SK-MEL-5 (cell line): ENCODE measurements around the gene ANKRD13D. TPM values are rescaled to one million over a fixed set of nuclear protein-coding genes. Genes with fewer than 3 reads are reported as not detected.

ENCODE experiments used
- DNase-seq: peaks from one replicate; pipeline ENCODE4 v3.0.0-alpha.2; 2016; ENCODE audit warnings: low read depth, low spot score
- in situ Hi-C: cut with HindIII; loops from 2 replicates; pipeline ENCODE4 v1.10.0; 2016; ENCODE audit warnings: low sequenced_read_pairs, high pct_unique_total_duplicates, low pct_unique_long_range_greater_than_20kb
- total RNA-seq: library from RNA; depleted of rRNA; stranded (reverse); fragments of >200 nt; shearing (Covaris generic); gene quantifications from 2 replicates; pipeline ENCODE4 v1.2.3, GENCODE V29; 2014

The ANKRD13D gene
- total RNA-seq, 1 experiment from 2014 or later, result 16.9 TPM

- DNase-seq, result no peak
- in situ Hi-C loops, result no loop called here
Observed at GRCh38 chr11:67320691-67321090, 31.6 kb downstream of the ANKRD13D start.

DNA sequence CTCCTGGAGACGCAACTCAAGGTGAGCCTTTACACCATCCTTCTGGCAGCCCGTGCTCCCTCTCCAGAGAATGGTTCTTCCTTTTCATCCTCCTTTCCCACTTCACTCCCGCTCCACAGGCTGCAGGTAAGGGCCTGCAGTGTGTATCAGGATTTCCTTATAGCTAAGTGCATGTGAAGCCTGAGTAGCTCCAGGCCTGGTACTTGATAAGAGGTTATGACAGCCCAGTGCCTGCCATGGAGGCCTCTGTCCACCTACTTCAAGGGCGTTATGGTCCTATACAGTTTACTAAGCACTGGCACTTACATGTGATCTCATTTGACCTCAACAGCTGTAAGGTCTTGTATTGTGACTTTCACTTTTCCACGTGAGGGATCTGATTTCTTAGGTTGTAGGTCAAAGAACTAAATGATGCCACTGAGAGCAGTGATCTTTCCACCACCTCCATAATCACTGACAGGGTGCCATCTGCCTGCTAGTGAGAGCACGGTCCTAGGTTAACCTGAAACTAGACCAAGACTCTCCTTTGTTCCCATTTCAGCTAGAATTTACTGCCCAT lies 32.3 kb downstream of the ANKRD13D start:
- no peak for DNase-seq
- in situ Hi-C loops, result no loop called here

GRCh38 chr11:67322049-67322448 lies 32.9 kb downstream of the ANKRD13D start:
- in situ Hi-C loops, result no loop called here
- DNase-seq, result no peak

- in situ Hi-C loops, result no loop called here
- no peak for DNase-seq
Observed at GRCh38 chr11:67323526-67323925, 34.4 kb downstream of the ANKRD13D start.

GRCh38 chr11:67332081-67332691 lies 43.1 kb downstream of the ANKRD13D start:
- DNase-seq, result no peak
- in situ Hi-C loops, result no loop called here

- in situ Hi-C loops, result no loop called here
- DNase-seq, result no peak
Observed at GRCh38 chr11:67337257-67337656, 48.2 kb downstream of the ANKRD13D start.

GRCh38 chr11:67344264-67344663 lies 55.2 kb downstream of the ANKRD13D start:
- in situ Hi-C loops, result no loop called here
- no peak for DNase-seq

- in situ Hi-C loops, result no loop called here
- DNase-seq, result no peak
Observed at GRCh38 chr11:67345247-67345919, 56.3 kb downstream of the ANKRD13D start.

DNA sequence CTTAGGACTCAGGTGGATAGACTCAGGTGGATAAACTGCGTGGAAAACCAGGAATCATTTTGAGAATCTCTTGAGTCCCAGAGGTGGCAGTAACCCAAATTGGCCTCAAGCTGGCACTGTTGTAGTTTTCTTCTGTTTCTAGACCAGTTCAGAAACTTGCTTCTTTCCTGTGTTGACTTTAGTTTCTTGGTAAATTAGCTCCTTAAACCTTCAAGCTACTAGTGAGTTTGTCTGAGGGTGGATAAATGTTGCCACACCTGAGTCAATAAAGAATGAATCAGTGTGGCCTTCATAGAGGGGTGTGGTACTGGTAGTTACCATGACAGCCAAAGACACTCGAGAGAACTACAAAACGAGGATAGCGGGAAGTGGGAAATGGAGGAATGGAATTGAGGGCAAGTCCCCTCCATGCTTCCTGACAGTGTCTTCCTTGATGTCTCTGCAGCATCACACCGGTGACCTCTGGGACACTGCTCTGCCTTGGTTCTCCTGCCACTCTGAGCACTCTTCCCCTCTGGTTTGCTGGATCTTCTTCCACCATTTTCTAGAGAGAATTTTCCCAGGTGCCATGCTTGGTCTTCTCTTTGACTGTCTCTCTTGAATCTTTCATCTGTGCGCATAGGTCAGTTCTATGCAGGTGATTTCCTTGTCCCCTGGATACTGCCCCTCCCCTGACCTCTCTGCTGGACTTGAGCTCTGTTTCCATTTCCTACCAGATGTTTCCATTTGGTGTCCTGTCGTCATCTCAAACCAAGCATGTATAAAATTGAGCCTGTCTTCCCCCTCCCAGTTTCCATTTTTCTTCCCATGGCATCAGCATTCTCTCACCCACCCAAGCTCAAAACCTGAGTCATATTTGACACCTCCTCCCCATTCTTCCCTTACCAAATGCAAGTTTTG lies 57.1 kb downstream of the ANKRD13D start:
- in situ Hi-C loops, result no loop called here
- peak; percentile 44 for DNase-seq

DNA sequence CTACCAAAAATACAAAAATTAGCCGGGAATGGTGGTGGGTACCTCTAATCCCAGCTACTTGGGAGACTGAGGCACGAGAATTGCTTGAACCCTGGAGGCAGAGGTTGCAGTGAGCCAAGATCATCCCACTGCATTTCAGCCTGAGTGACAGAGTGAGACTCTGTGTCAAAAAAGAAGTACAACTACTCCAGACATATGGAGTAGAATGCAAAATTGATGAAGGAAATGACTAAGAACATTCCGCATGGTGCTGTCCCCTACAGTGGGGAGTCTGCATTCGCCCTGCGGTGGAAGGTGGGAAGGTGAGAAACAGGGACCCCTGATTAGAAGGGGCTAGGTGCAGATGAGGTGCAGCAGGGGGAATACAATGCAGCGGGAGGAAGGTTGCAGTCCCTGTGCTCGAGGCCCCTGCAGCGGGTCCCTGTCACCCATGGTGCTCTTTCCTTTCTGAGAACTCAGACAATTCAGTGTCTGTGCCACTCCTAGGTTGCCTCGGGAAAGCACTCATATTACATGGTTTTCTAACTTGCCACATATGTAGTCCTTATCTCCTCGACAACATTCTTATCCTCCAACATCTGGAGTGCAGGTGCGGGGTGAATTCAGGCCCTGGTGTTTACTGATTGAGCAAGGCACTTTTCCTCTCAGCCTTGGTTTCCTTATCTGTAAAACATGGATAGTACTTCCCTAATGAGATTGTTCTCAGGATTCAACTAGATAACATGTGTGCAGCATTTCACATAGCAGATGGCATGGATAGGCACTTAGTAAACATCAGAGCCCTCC lies 59.1 kb downstream of the ANKRD13D start:
- no peak for DNase-seq
- in situ Hi-C loops, result no loop called here

DNA sequence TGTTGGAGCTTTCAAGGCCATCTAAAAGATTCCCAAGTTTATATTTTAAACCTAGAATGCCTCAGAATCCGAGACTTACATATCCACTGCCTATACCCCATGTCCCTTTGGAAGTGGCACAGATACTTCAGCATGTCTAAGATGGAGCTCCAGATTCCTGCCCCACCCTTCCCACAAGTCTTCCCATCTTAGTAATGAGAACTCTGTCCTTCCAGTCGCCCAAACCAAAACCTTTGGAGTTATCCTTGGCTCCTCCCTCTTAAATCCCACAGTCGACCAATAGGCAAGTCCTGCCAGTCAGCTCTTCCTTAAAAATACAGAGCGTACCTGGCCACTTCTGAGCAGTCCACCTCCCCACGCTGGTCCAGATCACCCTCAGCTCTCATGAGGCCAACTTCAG lies 59.9 kb downstream of the ANKRD13D start:
- DNase-seq, result no peak
- in situ Hi-C loops, result no loop called here

DNA sequence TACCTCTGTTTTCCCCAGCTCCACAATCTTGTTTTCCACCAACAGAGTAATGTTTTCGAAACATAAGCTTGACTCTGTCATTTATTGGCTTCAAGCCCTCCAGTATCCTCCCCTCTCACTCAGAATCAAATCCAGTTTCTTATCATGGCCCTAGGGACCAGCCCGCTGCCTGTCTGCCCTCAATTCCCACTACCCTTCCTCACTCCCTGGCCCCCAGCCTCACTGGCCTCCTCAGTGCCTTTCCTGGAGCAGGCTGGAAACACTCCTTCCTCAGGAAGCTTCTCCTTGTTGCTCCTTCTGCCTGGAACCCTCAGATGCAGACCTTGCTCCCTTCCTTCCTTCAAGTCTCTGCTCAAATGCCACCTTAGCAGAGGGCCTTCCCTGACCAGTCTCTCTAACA lies 60.4 kb downstream of the ANKRD13D start:
- DNase-seq, result no peak
- in situ Hi-C loops, result no loop called here

- in situ Hi-C loops, result no loop called here
- DNase-seq, result no peak
Observed at GRCh38 chr11:67349928-67350465, 60.9 kb downstream of the ANKRD13D start.

DNA sequence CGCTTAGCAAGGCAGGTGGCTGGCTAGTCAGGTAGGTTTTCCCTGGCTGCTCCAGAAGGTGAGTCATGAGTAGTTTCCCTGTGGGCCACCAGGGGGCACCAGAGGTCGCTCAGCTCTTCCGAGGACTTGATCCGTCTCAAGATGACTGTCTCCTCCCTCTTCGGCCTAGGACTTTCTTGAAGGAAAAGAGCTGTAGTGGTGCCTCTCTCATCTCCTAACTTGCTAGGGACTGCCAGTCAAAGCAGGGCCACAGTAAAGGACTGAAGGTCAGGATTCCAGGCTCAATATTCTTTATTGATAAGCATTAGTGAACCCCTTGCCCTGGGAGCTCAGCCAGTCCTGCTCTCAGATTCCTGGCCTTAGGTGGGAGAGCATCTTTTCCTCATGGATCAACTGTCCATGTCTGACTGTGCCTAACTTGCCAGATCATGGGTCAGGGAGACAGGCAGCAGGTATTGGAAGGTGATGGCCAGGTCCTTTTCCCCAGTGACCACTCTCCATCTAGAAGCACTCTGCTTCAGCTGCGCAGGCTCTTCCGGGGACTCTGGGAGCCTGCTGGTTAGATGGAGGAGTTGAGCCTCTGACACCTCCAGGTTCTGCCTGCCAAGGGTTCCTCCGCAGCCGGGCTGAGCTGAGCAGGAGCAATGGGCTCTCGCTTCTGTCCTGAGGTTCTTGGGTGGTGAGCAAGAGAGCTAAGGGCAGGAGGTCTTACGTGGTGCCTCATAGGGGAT lies 62.3 kb downstream of the ANKRD13D start:
- DNase-seq, result peak; percentile 70

More for the DNA sequence above, 62.3 kb downstream of the ANKRD13D start:
- in situ Hi-C loops, result no loop called here
